Measurements from ENCODE around the gene ZCCHC13.

DNA sequence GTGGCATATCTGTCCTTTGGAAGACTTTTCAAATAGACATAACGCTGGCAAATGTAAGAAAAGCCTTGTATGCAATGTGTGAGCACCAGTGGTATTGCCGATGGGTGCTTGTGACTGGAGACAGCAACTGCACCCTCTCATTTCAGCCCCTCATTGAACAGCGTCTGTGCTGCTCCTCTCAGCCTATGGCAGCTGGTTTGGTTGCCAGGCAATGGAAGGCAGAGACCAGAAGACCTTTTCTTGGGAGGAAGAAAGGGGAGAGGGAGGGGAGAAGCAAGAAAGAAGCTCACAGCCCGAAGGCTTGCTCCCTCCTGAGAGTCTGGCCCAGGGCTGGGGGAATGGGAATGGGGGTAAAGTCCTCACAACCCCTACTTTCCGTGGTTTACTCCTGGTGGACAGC lies 20.2 kb downstream of the ZCCHC13 start:
- TF ChIP-seq POLR2A (IDR thresholded peaks at IDR 0.05; ENCODE audit: low read depth, low read length) (no peak), TAF1 (IDR thresholded peaks at IDR 0.05; ENCODE audit: low read depth, low read length) (no peak)
